Measurements from ENCODE around the gene GSN. TPM values are rescaled to one million over a fixed set of nuclear protein-coding genes. Genes with fewer than 3 reads are reported as not detected.

GSN gene
- total RNA-seq, 1 donor from 2014 or later = 84.7 TPM

- Mint-ChIP-seq H3K27me3 (ENCODE audit: low read depth) (no peaks in the 10 kb centered on the region), H3K36me3 (ENCODE audit: low read depth) (no peaks in the 10 kb centered on the region), H3K4me3 (no peak overlapping the region), H3K27ac (ENCODE audit: unreplicated experiment) (no peak overlapping the region), H3K9me3 (no peaks in the 10 kb centered on the region), H3K4me1 (no peaks in the 10 kb centered on the region)
- no peak for TF ChIP-seq CTCF (conservative IDR thresholded peaks at IDR 0.05)
- no peak for DNase-seq (ENCODE audit: low read depth, low spot score)
These were observed 48.4 kb downstream of the GSN start for GRCh38 chr9:121316378-121316777.

- Mint-ChIP-seq H3K27me3 (ENCODE audit: low read depth) (no peaks in the 10 kb centered on the region), H3K27ac (ENCODE audit: unreplicated experiment) (no peak overlapping the region), H3K4me1 (no peaks in the 10 kb centered on the region), H3K4me3 (no peak overlapping the region), H3K9me3 (no peaks in the 10 kb centered on the region), H3K36me3 (ENCODE audit: low read depth) (no peaks in the 10 kb centered on the region)
- no peak for TF ChIP-seq CTCF (conservative IDR thresholded peaks at IDR 0.05)
- no peak for DNase-seq (ENCODE audit: low read depth, low spot score)
These were observed 49.0 kb downstream of the GSN start for GRCh38 chr9:121316852-121317373.

- no peaks in the 10 kb centered on the region for H3K4me1 Mint-ChIP-seq
- no peak for DNase-seq (ENCODE audit: low read depth, low spot score)
- H3K4me3 Mint-ChIP-seq = no peak overlapping the region
- TF ChIP-seq CTCF (conservative IDR thresholded peaks at IDR 0.05) = no peak
- H3K36me3 Mint-ChIP-seq (ENCODE audit: low read depth) = peaks cover 6% of the 10 kb centered on the region
- H3K27ac Mint-ChIP-seq (ENCODE audit: unreplicated experiment) = no peak overlapping the region
- peaks cover 3% of the 10 kb centered on the region for H3K9me3 Mint-ChIP-seq
- H3K27me3 Mint-ChIP-seq (ENCODE audit: low read depth) = no peaks in the 10 kb centered on the region
These were observed 50.0 kb downstream of the GSN start for GRCh38 chr9:121317737-121318630.

- peak overlapping the region; percentile 81 for H3K27ac Mint-ChIP-seq (ENCODE audit: unreplicated experiment)
- DNase-seq (ENCODE audit: low read depth, low spot score) = no peak
- no peaks in the 10 kb centered on the region for H3K27me3 Mint-ChIP-seq (ENCODE audit: low read depth)
- H3K4me3 Mint-ChIP-seq = no peak overlapping the region
- H3K4me1 Mint-ChIP-seq = no peaks in the 10 kb centered on the region
- no peak for TF ChIP-seq CTCF (conservative IDR thresholded peaks at IDR 0.05)
- H3K36me3 Mint-ChIP-seq (ENCODE audit: low read depth) = peaks cover 6% of the 10 kb centered on the region
- peaks cover 3% of the 10 kb centered on the region for H3K9me3 Mint-ChIP-seq
These were observed 50.8 kb downstream of the GSN start for GRCh38 chr9:121318631-121319382.

GRCh38 chr9:121319383-121319780 is 51.4 kb downstream of the GSN start:
- Mint-ChIP-seq H3K36me3 (ENCODE audit: low read depth) (peaks cover 6% of the 10 kb centered on the region), H3K4me3 (no peak overlapping the region), H3K4me1 (no peaks in the 10 kb centered on the region), H3K9me3 (peaks cover 3% of the 10 kb centered on the region), H3K27ac (ENCODE audit: unreplicated experiment) (peak overlapping the region; percentile 81), H3K27me3 (ENCODE audit: low read depth) (no peaks in the 10 kb centered on the region)
- DNase-seq (ENCODE audit: low read depth, low spot score) = no peak
- TF ChIP-seq CTCF (conservative IDR thresholded peaks at IDR 0.05) = no peak

Data from neural crest cell (in vitro differentiated cells).